Gastroesophageal sphincter (tissue), 4 donors: ENCODE data around the gene C2CD2. TPM values are rescaled to one million over a fixed set of nuclear protein-coding genes. Genes with fewer than 3 reads are reported as not detected.
A peak's percentile ranks its signal among the peaks of the same experiment; 100 is the strongest.

Experiments used
- ATAC-seq: fragments of 150-250 bp; one replicate; pipeline ENCODE4 v1.9.1; 2016; ENCODE audit warnings: mild to moderate bottlenecking, moderate library complexity
- H3K27ac ChIP-seq, 4 donors: fragments of 200-600 bp; sonication (generic) in 3 of 4; 1 replicate in 3 of 4; 2 replicates in 1 of 4; pipeline ENCODE4 v1.5.1; 2016 to 2019
- H3K27me3 ChIP-seq: fragments of 200-600 bp; sonication (generic); one replicate; pipeline ENCODE4 v1.5.1; 2019
- H3K36me3 ChIP-seq, 2 donors: fragments of 200-600 bp; sonication (generic); one replicate each; pipeline ENCODE4 v1.5.1; 2019; ENCODE audit warnings: control low read depth in 1 of 2
- H3K4me1 ChIP-seq, 3 donors: fragments of 200-600 bp; sonication (generic); 1 replicate in 2 of 3; 2 replicates in 1 of 3; pipeline ENCODE4 v1.5.1; 2016 to 2019; ENCODE audit warnings: control low read depth in 2 of 3
- H3K4me3 ChIP-seq, 2 donors: fragments of 200-600 bp; sonication (generic); one replicate each; pipeline ENCODE4 v1.5.1; 2019; ENCODE audit warnings: mild to moderate bottlenecking in 1 of 2, moderate library complexity in 1 of 2
- H3K9me3 ChIP-seq, 3 donors: fragments of 200-600 bp; sonication (generic); one replicate each; pipeline ENCODE4 v1.5.1; 2017 to 2019; ENCODE audit warnings: control low read depth in 2 of 3
- EP300 ChIP-seq: sonication (generic); formaldehyde crosslinking; IDR thresholded peaks from one replicate; pipeline ENCODE4 v1.6.1; 2017; ENCODE audit warnings: antibody characterized with exemption, mild to moderate bottlenecking
- POLR2A ChIP-seq, 2 donors: fragments of 450-650 bp; IDR thresholded peaks; one replicate each; pipeline ENCODE4 v1.6.1; 2017; ENCODE audit warnings: antibody characterized with exemption in 2 of 2, mild to moderate bottlenecking in 2 of 2, moderate library complexity in 1 of 2
- POLR2AphosphoS5 ChIP-seq: sonication (generic); formaldehyde crosslinking; IDR thresholded peaks from one replicate; pipeline ENCODE4 v1.6.1; 2017; ENCODE audit warnings: antibody characterized with exemption
- WGBS, 2 donors: methylation state at CpG; one replicate each; pipeline ENCODE4 v1.1.5; 2018; ENCODE audit warnings: low coverage in 1 of 2; 5-methylcytosine and 5-hydroxymethylcytosine counted together
- total RNA-seq, 4 donors: library from RNA; depleted of rRNA; stranded (reverse); fragments of >200 nt; gene quantifications; one replicate each; pipeline ENCODE4 v1.1.0, GENCODE V29; 2016
- TF ChIP-seq, protein P1 (sequence below), 4 experiments: fragments of 200-600 bp in 2 of 4; fragments of 450-650 bp in 2 of 4; sonication (generic) in 1 of 4; IDR thresholded peaks; one replicate each; pipeline ENCODE4 v1.5.1; 2017 to 2019; ENCODE audit warnings: antibody characterized with exemption in 4 of 4, mild to moderate bottlenecking in 2 of 4, moderate library complexity in 2 of 4

C2CD2 gene
- 10 to 100 TPM; 15.6 to 38.9 (median 18.7) TPM for total RNA-seq

DNA sequence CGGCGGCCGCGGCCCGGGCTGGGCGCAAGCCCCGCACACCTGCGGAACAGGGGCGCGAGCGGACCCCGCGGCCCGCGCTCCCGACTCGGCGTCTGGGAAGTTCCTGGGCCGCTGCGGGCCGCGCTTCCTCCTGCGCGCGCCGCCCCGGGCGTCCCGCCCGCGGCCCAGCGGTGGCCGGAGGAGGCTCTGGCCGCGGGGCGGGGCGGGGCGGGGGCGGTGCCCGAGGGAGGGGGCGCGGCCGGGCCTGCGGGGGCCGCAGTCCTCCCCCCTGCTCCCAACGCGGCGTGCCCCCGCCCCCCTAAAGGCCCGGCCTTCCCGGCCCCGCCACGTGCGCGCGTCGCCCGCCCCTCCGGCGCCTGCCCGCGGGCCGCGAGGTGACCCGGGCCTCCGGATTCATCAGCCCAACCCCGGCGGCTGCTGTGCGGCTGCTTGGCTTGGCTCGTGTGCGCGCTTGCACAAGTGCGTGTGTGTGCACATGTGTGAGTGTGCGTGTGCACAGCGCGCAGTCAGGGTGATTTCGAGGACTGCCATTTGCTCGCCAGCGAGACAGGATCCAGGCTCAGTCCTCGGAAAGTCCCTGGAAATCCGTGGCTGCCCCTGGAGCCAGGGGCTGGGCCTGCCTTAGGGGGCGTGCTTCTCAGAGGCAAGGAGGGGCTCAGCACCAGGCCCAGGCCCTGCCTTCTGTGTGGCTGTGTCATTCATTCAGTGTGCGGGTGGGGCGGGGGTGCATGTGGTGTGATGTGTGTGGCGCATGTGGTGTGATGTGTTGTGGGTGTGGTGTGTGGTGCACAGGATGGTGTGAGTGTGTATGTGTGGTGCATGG is at the start of gene C2CD2:
Gene C2CD2, minus strand, starts transcription at position 188 of the 823 bp plus-strand sequence. CDS start 370 bp downstream, outside the sequence.
- Histone ChIP-seq H3K27ac (peak within 1 kb of the TSS in 3 of 4 donors; percentile 79 to 85 (median 83)), H3K4me3 (peak within 1 kb of the TSS; percentile 50 to 89), H3K9me3 (no peaks in the 10 kb centered on the region), H3K4me1 (peaks cover 0 to 59% (median 22%) of the 10 kb centered on the region in 3 donors), H3K36me3 (peaks cover 0 to 2% of the 10 kb centered on the region in 2 donors), H3K27me3 (no peaks in the 10 kb centered on the region)
- TF ChIP-seq POLR2AphosphoS5 (peak; percentile 16), EP300 (no peak), POLR2A (IDR thresholded peaks at IDR 0.05) (peak; percentile 41 to 47)
- ATAC-seq: peak; percentile 89
- WGBS, 2 donors: 0 to 75% methylated on average over 1 to 6 of the region's 85 CpGs

DNA sequence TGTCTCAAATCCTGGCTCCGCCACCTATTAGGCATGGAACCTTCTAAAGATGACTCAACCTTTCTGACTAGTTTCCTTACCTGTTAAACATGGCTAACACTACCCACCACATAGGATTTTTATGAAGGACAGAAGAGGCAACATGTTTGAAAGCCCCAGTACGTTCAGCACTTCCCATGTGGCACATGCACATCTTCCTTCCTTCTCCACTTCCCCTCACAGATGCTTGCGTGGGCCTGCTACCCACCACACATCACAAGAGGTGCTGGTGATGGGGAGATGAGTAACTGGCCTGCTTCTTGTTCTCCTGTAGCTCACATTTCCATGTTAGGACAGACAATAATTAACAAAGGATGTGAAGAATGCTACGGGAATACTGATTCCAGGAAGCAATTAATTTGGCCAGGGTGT is 49.2 kb upstream of the C2CD2 start:
- ATAC-seq: no peak
- Histone ChIP-seq H3K27ac (no peak overlapping the region), H3K4me3 (no peak overlapping the region), H3K27me3 (no peaks in the 10 kb centered on the region), H3K9me3 (no peaks in the 10 kb centered on the region), H3K36me3 (peaks cover 0 to 33% of the 10 kb centered on the region in 2 donors), H3K4me1 (no peaks in the 10 kb centered on the region)
- 63 to 81% methylated on average over 3 to 4 of the region's 4 CpGs for WGBS, 2 donors
- no peak for TF ChIP-seq POLR2AphosphoS5
- no peak for TF ChIP-seq EP300
- no peak for TF ChIP-seq POLR2A (IDR thresholded peaks at IDR 0.05)
- TF ChIP-seq, protein P1, sequence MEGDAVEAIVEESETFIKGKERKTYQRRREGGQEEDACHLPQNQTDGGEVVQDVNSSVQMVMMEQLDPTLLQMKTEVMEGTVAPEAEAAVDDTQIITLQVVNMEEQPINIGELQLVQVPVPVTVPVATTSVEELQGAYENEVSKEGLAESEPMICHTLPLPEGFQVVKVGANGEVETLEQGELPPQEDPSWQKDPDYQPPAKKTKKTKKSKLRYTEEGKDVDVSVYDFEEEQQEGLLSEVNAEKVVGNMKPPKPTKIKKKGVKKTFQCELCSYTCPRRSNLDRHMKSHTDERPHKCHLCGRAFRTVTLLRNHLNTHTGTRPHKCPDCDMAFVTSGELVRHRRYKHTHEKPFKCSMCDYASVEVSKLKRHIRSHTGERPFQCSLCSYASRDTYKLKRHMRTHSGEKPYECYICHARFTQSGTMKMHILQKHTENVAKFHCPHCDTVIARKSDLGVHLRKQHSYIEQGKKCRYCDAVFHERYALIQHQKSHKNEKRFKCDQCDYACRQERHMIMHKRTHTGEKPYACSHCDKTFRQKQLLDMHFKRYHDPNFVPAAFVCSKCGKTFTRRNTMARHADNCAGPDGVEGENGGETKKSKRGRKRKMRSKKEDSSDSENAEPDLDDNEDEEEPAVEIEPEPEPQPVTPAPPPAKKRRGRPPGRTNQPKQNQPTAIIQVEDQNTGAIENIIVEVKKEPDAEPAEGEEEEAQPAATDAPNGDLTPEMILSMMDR (IDR thresholded peaks at IDR 0.05): no peak

DNA sequence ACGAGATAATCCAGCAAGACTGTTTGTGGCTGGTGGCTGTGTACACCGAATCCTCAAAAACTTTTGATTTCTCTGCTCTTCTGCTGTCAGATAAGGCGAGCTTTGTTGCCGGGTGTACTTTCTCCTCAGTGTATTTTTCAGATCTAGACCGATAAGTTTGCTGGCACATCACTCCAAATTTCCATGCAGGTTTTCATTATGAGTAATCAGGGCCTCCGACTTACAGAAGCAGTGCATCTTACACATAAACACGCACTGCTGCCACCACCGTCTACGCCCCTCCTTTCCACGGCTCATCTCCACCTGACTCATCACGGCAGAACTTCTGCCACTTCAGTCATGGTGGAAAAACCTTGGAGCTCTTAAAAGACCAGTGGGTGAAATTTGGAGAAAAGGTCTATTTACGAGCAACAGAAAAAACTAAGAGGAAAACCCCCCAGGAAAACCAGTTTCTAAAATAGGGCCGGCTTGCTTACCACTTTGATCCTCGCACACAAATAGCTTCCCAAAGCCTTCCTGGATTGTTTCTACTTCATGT is 48.7 kb upstream of the C2CD2 start:
- ATAC-seq: no peak
- no peak for TF ChIP-seq EP300
- TF ChIP-seq, protein P1 (IDR thresholded peaks at IDR 0.05): no peak
- no peak for TF ChIP-seq POLR2AphosphoS5
- no peak for TF ChIP-seq POLR2A (IDR thresholded peaks at IDR 0.05)
- Histone ChIP-seq H3K36me3 (peaks cover 0 to 33% of the 10 kb centered on the region in 2 donors), H3K27ac (no peak overlapping the region), H3K4me1 (no peaks in the 10 kb centered on the region), H3K27me3 (no peaks in the 10 kb centered on the region), H3K9me3 (no peaks in the 10 kb centered on the region), H3K4me3 (no peak overlapping the region)
- 53 to 76% methylated on average over 13 to 14 of the region's 14 CpGs for WGBS, 2 donors

DNA sequence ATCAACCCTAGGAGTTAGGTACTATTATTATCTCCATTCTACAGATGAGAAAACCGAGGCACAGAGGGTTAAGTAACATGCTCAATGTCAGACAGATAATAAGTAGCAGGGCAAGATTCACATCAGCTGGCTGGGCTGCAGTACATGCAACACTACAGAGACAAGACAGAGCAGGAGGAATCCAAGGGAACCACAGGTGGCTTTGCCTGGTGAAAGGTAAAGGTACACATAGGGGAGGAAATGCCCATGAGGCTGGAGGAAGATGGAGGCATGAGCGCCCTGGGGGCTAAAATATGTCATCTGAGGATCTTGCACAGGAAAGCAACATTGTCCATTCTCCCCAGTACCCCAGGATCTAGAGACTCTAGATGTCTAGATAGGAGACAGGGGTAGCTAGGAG is 48.0 kb upstream of the C2CD2 start:
- WGBS, 2 donors: 95 to 100% methylated on average over 2 of the region's 2 CpGs
- TF ChIP-seq, protein P1 (IDR thresholded peaks at IDR 0.05): no peak
- no peak for TF ChIP-seq POLR2AphosphoS5
- no peak for TF ChIP-seq EP300
- no peak for TF ChIP-seq POLR2A (IDR thresholded peaks at IDR 0.05)
- H3K36me3 ChIP-seq: peaks cover 0 to 37% of the 10 kb centered on the region in 2 donors
- no peaks in the 10 kb centered on the region for H3K27me3 ChIP-seq
- no peak overlapping the region for H3K27ac ChIP-seq
- no peaks in the 10 kb centered on the region for H3K9me3 ChIP-seq
- no peaks in the 10 kb centered on the region for H3K4me1 ChIP-seq
- H3K4me3 ChIP-seq: no peak overlapping the region
- no peak for ATAC-seq

DNA sequence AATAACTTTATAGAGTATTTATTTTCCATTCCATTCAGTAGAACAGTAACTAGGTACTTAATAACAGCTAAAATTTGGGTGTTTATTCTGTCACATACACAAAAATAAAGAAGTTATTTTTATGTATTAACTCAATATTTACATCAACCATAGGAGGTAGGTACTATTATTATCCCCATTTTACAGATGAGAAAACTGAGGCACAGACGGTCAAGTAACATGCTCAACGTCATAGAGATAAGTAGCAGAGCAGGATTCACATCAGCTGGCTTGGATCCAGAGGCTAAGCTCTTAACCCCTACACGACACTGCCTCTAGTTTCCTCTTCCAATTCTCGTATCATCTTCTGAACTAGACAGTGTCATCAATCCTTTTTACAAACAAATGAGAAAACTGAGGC is 47.1 kb upstream of the C2CD2 start:
- no peak for ATAC-seq
- TF ChIP-seq POLR2AphosphoS5 (no peak), EP300 (no peak), POLR2A (IDR thresholded peaks at IDR 0.05) (no peak)
- TF ChIP-seq, protein P1 (IDR thresholded peaks at IDR 0.05): no peak
- WGBS, 2 donors: 93% methylated on average over 4 of the region's 4 CpGs

More for the DNA sequence above, 47.1 kb upstream of the C2CD2 start:
- Histone ChIP-seq H3K27ac (no peak overlapping the region), H3K9me3 (no peaks in the 10 kb centered on the region), H3K36me3 (peaks cover 0 to 46% of the 10 kb centered on the region in 2 donors), H3K4me1 (no peaks in the 10 kb centered on the region), H3K4me3 (no peak overlapping the region), H3K27me3 (no peaks in the 10 kb centered on the region)
